ENCODE data around the gene FRMD3. TPM values are rescaled to one million over a fixed set of nuclear protein-coding genes. Genes with fewer than 3 reads are reported as not detected.
A peak's percentile ranks its signal among the peaks of the same experiment; 100 is the strongest.

FRMD3 gene
- total RNA-seq, 4 donors from 2014 or later, result 7.9 to 13.4 (median 11.8) TPM

DNA sequence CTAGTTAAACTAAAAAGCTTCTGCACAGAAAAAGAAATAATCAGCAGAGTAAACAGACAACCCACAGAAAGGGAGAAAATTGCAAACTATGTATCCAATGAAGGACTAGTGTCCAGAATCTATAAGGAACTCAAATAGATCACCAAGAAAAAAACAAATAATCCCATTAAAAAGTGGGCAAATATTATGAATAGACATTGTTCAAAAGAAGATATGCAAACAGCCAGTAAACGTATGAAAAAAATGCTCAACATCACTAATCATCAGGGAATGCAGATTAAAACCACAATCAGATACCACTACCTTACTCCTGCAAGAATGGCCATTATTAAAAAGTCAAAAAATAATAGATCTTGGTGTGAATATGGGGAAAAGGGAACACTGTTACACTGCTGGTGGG lies 119.9 kb downstream of the FRMD3 start:
- TF ChIP-seq, protein P1, sequence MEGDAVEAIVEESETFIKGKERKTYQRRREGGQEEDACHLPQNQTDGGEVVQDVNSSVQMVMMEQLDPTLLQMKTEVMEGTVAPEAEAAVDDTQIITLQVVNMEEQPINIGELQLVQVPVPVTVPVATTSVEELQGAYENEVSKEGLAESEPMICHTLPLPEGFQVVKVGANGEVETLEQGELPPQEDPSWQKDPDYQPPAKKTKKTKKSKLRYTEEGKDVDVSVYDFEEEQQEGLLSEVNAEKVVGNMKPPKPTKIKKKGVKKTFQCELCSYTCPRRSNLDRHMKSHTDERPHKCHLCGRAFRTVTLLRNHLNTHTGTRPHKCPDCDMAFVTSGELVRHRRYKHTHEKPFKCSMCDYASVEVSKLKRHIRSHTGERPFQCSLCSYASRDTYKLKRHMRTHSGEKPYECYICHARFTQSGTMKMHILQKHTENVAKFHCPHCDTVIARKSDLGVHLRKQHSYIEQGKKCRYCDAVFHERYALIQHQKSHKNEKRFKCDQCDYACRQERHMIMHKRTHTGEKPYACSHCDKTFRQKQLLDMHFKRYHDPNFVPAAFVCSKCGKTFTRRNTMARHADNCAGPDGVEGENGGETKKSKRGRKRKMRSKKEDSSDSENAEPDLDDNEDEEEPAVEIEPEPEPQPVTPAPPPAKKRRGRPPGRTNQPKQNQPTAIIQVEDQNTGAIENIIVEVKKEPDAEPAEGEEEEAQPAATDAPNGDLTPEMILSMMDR (IDR thresholded peaks at IDR 0.05), result no peak
- TF ChIP-seq EP300 (IDR thresholded peaks at IDR 0.05) (no peak), POLR2A (IDR thresholded peaks at IDR 0.05; ENCODE audit: low read depth) (no peak), POLR2AphosphoS5 (IDR thresholded peaks at IDR 0.05) (no peak)
- Histone ChIP-seq H3K9me3 (no peaks in the 10 kb centered on the region), H3K36me3 (no peaks in the 10 kb centered on the region), H3K4me3 (no peak overlapping the region), H3K4me1 (peaks cover 0 to 15% (median 4%) of the 10 kb centered on the region in 4 donors), H3K27ac (replicated peaks in 1 of 4) (no peak overlapping the region), H3K27me3 (no peaks in the 10 kb centered on the region)
- 79% methylated on average over 1 of the region's 1 CpG for WGBS
- intact Hi-C loops (cut with DNase I), result no loop called here
- no peak for DNase-seq (ENCODE audit: extremely low spot score)

DNA sequence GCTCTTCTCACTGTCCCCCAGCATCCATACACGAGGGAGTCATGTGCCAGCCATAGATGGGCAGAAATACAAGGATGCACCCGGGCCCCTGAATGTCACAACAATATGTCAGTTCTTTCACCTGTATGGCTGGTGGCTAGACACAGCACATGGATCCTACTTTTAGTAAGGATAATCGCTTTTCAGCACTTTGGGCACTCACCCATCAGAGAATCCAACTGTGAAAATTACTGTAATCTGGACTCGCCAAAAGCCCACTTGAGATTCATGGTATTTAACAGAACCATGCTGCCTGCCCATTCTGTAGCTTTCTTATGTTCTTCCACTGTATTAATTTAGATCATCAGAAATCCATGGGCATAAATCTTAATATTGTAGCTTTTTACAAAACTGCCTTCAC lies 124.8 kb downstream of the FRMD3 start:
- Histone ChIP-seq H3K27me3 (no peaks in the 10 kb centered on the region), H3K9me3 (no peaks in the 10 kb centered on the region), H3K4me1 (no peaks in the 10 kb centered on the region), H3K4me3 (no peak overlapping the region), H3K36me3 (no peaks in the 10 kb centered on the region), H3K27ac (replicated peaks in 1 of 4) (no peak overlapping the region)
- 93% methylated on average over 4 of the region's 4 CpGs for WGBS
- intact Hi-C loops (cut with DNase I), result no loop called here
- TF ChIP-seq POLR2A (IDR thresholded peaks at IDR 0.05; ENCODE audit: low read depth) (no peak), EP300 (IDR thresholded peaks at IDR 0.05) (no peak), POLR2AphosphoS5 (IDR thresholded peaks at IDR 0.05) (no peak)
- TF ChIP-seq, protein P1 (IDR thresholded peaks at IDR 0.05), result no peak
- DNase-seq (ENCODE audit: extremely low spot score), result peak; percentile 34

DNA sequence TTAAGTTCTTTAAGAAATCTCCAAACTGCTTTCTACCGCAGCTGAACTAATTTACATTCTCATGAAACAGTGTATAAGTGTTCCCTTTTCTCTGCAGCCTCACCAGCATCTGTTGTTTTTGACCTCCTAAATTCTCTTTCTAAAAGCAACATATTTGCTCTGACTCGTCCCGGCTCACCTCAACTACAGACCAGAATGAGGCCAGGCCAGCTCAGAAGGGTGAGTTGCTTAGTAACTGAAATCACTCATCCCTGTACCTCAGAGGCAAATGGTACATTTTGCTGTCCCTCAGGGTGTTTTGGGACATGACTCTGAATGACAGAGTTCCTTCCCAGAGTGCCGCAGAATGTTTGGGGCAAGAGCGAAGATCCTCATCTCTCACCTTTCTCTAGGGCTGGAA lies 127.5 kb downstream of the FRMD3 start:
- intact Hi-C loops (cut with DNase I), result no loop called here
- no peak for DNase-seq (ENCODE audit: extremely low spot score)
- Histone ChIP-seq H3K27ac (replicated peaks in 1 of 4) (no peak overlapping the region), H3K36me3 (no peaks in the 10 kb centered on the region), H3K4me1 (no peaks in the 10 kb centered on the region), H3K9me3 (peaks cover 0 to 6% (median 3%) of the 10 kb centered on the region in 4 donors), H3K4me3 (no peak overlapping the region), H3K27me3 (no peaks in the 10 kb centered on the region)
- no peak for TF ChIP-seq POLR2AphosphoS5 (IDR thresholded peaks at IDR 0.05)
- TF ChIP-seq, protein P1 (IDR thresholded peaks at IDR 0.05), result no peak
- TF ChIP-seq POLR2A (IDR thresholded peaks at IDR 0.05; ENCODE audit: low read depth), result no peak
- TF ChIP-seq EP300 (IDR thresholded peaks at IDR 0.05), result no peak
- WGBS, result 98% methylated on average over 5 of the region's 5 CpGs

DNA sequence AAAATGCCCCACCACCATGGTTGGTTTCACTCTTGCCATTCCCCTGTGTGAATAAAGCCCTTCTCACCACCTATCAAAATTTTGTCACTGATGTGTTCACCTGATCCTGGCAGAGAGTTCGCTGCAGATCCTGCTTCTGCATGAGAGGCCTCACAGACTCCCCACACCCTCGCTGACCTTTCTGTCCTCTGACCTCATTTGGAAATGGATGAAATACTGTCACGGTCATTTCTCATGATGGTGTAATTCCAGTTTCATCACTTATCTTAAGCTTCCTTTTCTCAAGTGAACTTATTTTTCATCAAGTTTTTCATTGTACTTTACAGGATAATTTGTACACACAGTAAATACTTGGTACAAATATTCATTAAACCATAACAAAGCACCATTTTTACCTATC lies 131.3 kb downstream of the FRMD3 start:
- H3K4me1 ChIP-seq, result peaks cover 8 to 20% (median 13%) of the 10 kb centered on the region in 4 donors
- intact Hi-C loops (cut with DNase I), result no loop called here
- no peaks in the 10 kb centered on the region for H3K27me3 ChIP-seq
- peaks cover 0 to 6% (median 3%) of the 10 kb centered on the region in 4 donors for H3K9me3 ChIP-seq
- no peak for DNase-seq (ENCODE audit: extremely low spot score)
- TF ChIP-seq, protein P1 (IDR thresholded peaks at IDR 0.05), result no peak
- TF ChIP-seq EP300 (IDR thresholded peaks at IDR 0.05) (no peak), POLR2A (IDR thresholded peaks at IDR 0.05; ENCODE audit: low read depth) (no peak)
- no peaks in the 10 kb centered on the region for H3K36me3 ChIP-seq
- no peak overlapping the region for H3K4me3 ChIP-seq
- WGBS, result 81% methylated on average over 3 of the region's 3 CpGs
- H3K27ac ChIP-seq (replicated peaks in 1 of 4), result no peak overlapping the region

DNA sequence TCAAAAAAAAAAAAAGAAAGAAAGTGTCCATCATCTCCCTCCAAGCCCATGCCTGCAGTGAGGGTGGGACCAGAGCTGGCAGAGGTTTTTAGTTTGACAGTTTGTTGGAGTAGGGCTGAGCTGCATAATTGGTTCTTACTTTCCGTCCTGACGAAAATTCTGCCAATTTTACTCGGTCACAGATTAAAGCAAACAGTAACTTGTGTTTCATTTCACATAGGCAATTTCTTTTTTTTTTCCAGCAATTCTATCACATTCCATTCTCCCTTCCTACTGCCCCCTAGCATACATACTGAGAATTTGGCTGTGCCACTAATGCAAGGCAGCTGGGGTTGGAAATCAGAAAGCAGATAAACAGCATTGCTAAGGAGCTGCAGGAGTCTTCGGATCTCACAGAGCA lies 132.4 kb downstream of the FRMD3 start:
- peak; percentile 17 for DNase-seq (ENCODE audit: extremely low spot score)
- TF ChIP-seq POLR2A (IDR thresholded peaks at IDR 0.05; ENCODE audit: low read depth) (no peak), POLR2AphosphoS5 (IDR thresholded peaks at IDR 0.05) (no peak), EP300 (IDR thresholded peaks at IDR 0.05) (no peak)
- TF ChIP-seq, protein P1 (IDR thresholded peaks at IDR 0.05), result no peak
- H3K36me3 ChIP-seq, result no peaks in the 10 kb centered on the region
- H3K27ac ChIP-seq (replicated peaks in 1 of 4), result no peak overlapping the region
- peaks cover 8 to 20% (median 13%) of the 10 kb centered on the region in 4 donors for H3K4me1 ChIP-seq
- no peaks in the 10 kb centered on the region for H3K27me3 ChIP-seq
- 45% methylated on average over 4 of the region's 4 CpGs for WGBS
- H3K9me3 ChIP-seq, result peaks cover 0 to 6% (median 3%) of the 10 kb centered on the region in 4 donors
- H3K4me3 ChIP-seq, result no peak overlapping the region
- intact Hi-C loops (cut with DNase I), result no loop called here
